ENCODE data around the gene PPFIBP1. TPM values are rescaled to one million over a fixed set of nuclear protein-coding genes. Genes with fewer than 3 reads are reported as not detected.

PPFIBP1 gene
- total and polyA plus RNA-seq, 2 experiments from 2014 or later = 23.5 to 30.9 TPM

GRCh38 chr12:27498149-27498548 is 25.9 kb upstream of the PPFIBP1 start:
- no peak for TF ChIP-seq CTCF (IDR thresholded peaks at IDR 0.05; ENCODE audit: low read depth, low read length)
- H3K4me1 ChIP-seq (ENCODE audit: low read depth) = no peaks in the 10 kb centered on the region
- no peaks in the 10 kb centered on the region for H3K36me3 ChIP-seq
- no peak overlapping the region for H3K4me3 ChIP-seq
- DNase-seq (ENCODE audit: low read depth in 1 of 2, low spot score in 1 of 2) = no peak
- H3K27ac ChIP-seq = no peak overlapping the region
- no peaks in the 10 kb centered on the region for H3K9me3 ChIP-seq (ENCODE audit: low read depth)
- H3K27me3 ChIP-seq = no peaks in the 10 kb centered on the region

- Histone ChIP-seq H3K9me3 (ENCODE audit: low read depth) (no peaks in the 10 kb centered on the region), H3K36me3 (no peaks in the 10 kb centered on the region), H3K27me3 (no peaks in the 10 kb centered on the region), H3K4me3 (no peak overlapping the region), H3K4me1 (ENCODE audit: low read depth) (no peaks in the 10 kb centered on the region), H3K27ac (no peak overlapping the region)
- peak in 1 of 2 donors; percentile 40 for DNase-seq (ENCODE audit: low read depth in 1 of 2, low spot score in 1 of 2)
- no peak for TF ChIP-seq CTCF (IDR thresholded peaks at IDR 0.05; ENCODE audit: low read depth, low read length)
Observed at GRCh38 chr12:27498761-27499160, 25.2 kb upstream of the PPFIBP1 start.

GRCh38 chr12:27499377-27499776 is 24.6 kb upstream of the PPFIBP1 start:
- no peaks in the 10 kb centered on the region for H3K9me3 ChIP-seq (ENCODE audit: low read depth)
- DNase-seq (ENCODE audit: low read depth in 1 of 2, low spot score in 1 of 2) = no peak
- H3K36me3 ChIP-seq = no peaks in the 10 kb centered on the region
- H3K27ac ChIP-seq = no peak overlapping the region
- TF ChIP-seq CTCF (IDR thresholded peaks at IDR 0.05; ENCODE audit: low read depth, low read length) = no peak
- no peak overlapping the region for H3K4me3 ChIP-seq
- H3K4me1 ChIP-seq (ENCODE audit: low read depth) = no peaks in the 10 kb centered on the region
- no peaks in the 10 kb centered on the region for H3K27me3 ChIP-seq

- Histone ChIP-seq H3K27ac (no peak overlapping the region), H3K9me3 (ENCODE audit: low read depth) (no peaks in the 10 kb centered on the region), H3K4me3 (no peak overlapping the region), H3K36me3 (no peaks in the 10 kb centered on the region), H3K4me1 (ENCODE audit: low read depth) (no peaks in the 10 kb centered on the region), H3K27me3 (no peaks in the 10 kb centered on the region)
- DNase-seq (ENCODE audit: low read depth in 1 of 2, low spot score in 1 of 2) = no peak
- TF ChIP-seq CTCF (IDR thresholded peaks at IDR 0.05; ENCODE audit: low read depth, low read length) = no peak
Observed at GRCh38 chr12:27500546-27500945, 23.5 kb upstream of the PPFIBP1 start.

GRCh38 chr12:27502021-27502435 is 22.0 kb upstream of the PPFIBP1 start:
- H3K9me3 ChIP-seq (ENCODE audit: low read depth) = no peaks in the 10 kb centered on the region
- no peak overlapping the region for H3K27ac ChIP-seq
- no peak for TF ChIP-seq CTCF (IDR thresholded peaks at IDR 0.05; ENCODE audit: low read depth, low read length)
- no peaks in the 10 kb centered on the region for H3K27me3 ChIP-seq
- no peaks in the 10 kb centered on the region for H3K4me1 ChIP-seq (ENCODE audit: low read depth)
- no peak overlapping the region for H3K4me3 ChIP-seq
- DNase-seq (ENCODE audit: low read depth in 1 of 2, low spot score in 1 of 2) = no peak
- H3K36me3 ChIP-seq = no peaks in the 10 kb centered on the region

- Histone ChIP-seq H3K27ac (no peak overlapping the region), H3K36me3 (no peaks in the 10 kb centered on the region)
- TF ChIP-seq CTCF (IDR thresholded peaks at IDR 0.05; ENCODE audit: low read depth, low read length) = no peak
Observed at GRCh38 chr12:27504507-27504906, 19.5 kb upstream of the PPFIBP1 start.

More at GRCh38 chr12:27504507-27504906, 19.5 kb upstream of the PPFIBP1 start:
- Histone ChIP-seq H3K27me3 (no peaks in the 10 kb centered on the region), H3K4me1 (ENCODE audit: low read depth) (no peaks in the 10 kb centered on the region), H3K9me3 (ENCODE audit: low read depth) (no peaks in the 10 kb centered on the region), H3K4me3 (no peak overlapping the region)
- DNase-seq (ENCODE audit: low read depth in 1 of 2, low spot score in 1 of 2) = peak in 1 of 2 donors; percentile 29

All from cardiac muscle cell (in vitro differentiated cells and primary cell).